ENCODE data around the gene PARD6B.

- TF ChIP-seq POLR2A (IDR thresholded peaks at IDR 0.05) (no peak), CTCF (IDR thresholded peaks at IDR 0.05) (no peak)
These were observed 6.3 kb upstream of the PARD6B start for GRCh38 chr20:50724851-50725723.

All from prostate gland (tissue), 2 donors.